HG02981 (cell line): ENCODE results near the gene MSI2.

Source experiments
- ATAC-seq: cut with Tn5 transposase; IDR thresholded peaks from one replicate; pipeline ENCODE4 v1.9.1; 2021; ENCODE audit warnings: mild to moderate bottlenecking, moderate library complexity; ENCODE audit not compliant: unreplicated experiment

The MSI2 gene

DNA sequence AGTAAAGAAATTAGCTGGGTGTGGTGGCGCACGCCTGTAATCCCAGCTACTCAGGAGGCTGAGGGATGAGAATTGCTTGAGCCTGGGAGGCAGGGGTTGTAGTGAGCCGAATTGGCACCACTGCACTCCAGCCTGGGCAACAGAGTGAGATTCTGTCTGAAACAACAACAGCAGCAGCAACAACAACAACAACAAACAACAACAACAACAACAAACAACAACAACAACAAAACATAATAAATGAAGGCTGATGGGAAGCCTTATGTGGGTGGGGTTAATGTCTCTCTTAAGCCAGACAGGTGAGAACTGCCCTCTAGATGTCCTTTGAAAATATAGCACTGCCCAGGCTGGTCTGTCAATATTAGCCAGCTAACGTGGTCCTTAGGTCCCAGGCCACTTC lies 107.3 kb downstream of the MSI2 start:
- no peak for ATAC-seq

DNA sequence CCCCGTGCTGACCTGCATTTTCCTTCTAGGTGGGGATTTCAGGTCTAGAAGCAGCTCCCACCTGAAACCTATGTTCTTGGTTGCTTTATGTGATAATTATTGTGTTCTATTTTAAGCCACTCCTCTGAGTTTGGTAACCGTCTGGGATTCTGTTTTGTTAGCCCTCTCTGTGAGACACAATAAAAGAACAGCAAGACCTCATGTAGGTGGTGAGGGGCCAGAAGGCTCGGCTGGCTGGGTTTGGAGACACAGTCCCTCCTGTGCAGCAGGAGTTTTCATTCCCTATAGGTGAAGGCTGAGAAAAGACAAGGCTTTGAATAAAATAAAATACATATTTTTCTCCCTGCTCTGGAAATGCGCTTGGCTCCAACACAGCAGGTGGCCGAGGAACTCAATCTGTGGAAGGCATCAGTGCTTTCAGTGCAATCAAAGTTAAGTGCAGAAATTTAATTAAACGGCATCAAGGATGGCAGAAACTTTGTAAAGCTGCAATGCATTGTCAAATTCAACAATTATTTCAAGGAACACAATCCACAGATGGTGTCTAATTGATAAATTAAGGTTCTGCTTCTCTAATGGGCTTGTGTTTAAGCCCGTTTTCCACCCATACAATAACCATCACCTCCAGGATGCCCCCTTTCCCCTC lies 107.8 kb downstream of the MSI2 start:
- ATAC-seq, result no peak

DNA sequence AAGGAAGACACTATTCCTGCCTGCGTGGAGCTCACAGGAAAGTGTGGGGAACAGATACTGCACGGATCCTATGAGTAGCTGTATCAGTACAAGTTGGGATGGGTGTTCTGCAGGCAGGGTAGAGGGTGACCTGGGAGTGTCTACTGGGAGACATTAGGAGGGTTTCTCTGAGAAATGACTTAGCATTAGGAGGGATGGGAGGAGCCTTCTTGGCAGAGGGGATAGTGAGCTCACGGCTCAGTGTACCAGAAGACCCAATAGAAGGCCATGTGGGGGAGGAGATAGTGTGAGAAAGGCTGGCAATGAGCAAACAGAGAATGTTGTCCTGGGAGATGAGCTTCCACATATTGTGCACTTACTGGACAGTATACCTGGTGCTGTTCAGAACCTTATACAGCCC lies 109.1 kb downstream of the MSI2 start:
- ATAC-seq, result no peak

DNA sequence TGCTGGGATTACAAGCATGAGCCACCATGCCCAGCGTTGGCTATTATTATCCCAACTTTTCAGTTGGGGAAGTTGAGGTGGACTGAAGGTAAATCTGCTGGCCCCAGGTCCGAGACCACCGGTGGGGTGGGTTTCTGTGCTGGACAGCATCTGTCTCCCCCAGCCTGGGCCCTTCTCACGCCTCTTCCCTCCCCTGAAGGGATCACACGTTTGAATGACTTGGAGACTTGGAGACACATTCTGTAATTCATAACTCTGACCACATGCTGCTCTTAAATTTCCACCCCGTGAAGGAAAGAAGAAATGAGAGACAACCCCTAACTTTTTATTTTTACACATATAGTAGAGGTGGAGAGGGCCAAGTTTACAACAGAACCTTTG lies 109.8 kb downstream of the MSI2 start:
- ATAC-seq, result no peak

DNA sequence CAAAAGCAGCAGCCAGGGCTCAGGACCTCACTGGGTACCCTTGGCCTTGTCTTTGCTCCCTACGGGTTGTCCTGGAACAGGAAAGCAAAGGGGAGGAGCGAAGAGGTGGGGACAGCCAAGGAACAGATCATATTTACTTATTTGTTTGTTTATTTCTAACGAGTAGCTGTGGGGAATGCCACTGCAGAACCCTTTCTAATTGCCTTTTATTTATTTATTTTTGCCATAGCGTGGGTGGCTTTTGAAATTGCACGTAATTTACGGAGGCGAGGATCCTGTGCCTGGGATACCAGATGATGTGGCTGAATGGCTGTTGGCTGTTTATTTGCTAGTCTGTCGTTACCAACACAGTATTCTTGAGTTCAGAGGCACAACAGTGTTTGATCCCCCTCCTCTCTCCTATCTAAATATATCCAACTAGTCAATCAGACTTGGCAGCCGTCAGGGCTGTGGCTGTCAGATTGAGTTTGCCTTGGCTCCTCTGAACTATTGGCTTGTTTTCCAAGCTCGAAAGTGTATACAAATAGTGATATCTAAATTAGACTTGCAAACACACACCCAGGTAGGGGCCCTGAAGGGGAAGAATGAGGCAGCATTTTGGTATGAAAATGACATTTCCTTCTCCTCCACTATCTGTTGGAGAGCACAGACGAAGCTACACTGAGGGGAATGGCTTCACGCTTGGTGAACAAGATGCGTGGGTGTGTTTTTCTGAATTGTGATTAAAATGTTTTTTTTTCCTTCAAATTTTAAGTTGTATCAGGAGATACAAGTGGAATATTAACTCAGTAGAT lies 110.4 kb downstream of the MSI2 start:
- no peak for ATAC-seq

DNA sequence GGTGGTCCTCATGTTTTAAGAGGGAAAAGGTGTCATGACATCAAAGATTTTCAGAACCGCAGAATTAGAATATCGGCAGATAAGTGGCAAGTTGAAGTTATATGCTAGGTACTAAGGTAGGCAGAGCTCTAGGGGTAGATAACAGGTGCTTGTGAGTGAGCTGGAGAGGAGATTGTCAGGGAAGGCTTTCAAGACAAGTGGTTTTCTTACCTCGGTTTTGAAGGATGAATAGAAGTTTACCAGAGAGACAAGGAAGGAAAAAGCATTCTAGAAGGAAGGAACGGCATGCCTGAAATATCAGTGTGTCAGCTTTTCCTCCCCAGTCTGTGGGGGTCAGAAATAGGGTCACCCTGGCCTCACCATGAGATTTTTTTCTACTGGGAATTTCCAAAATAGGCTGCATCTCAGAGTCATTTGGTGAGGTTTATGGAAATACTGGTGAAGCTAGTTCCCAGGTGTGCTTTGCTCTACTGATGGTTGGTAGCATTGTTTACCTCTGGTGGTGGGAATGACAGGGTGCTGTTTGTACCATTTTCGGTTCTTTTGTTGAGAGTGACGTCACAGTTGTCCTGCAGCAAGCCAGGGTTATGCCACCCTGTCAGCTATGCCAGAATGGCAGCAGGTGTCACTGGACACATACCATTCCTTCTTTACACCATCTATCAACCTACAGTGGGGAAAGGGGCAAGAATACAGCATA lies 112.5 kb downstream of the MSI2 start:
- no peak for ATAC-seq

DNA sequence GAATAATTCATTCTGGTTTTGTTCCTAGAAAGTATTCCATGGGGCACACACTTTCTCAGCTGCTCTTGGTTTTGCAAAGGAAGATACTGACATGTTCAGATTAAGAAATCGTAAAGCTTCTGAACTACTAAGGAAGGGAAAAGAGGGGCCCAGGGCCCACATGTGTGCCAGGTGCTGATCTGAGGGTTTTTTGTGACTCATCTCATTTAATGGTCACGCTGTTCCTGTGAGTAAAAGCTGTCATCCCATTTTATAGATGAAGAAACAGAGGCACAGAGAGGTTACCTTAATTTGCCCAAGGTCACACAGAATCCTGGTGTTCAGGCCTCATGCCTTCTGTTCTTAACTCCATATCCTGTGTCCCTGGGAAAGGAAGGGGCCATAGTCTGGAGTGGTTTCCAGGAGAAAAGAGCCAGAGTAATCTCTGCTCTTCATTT lies 113.2 kb downstream of the MSI2 start:
- peak; percentile 38 for ATAC-seq

DNA sequence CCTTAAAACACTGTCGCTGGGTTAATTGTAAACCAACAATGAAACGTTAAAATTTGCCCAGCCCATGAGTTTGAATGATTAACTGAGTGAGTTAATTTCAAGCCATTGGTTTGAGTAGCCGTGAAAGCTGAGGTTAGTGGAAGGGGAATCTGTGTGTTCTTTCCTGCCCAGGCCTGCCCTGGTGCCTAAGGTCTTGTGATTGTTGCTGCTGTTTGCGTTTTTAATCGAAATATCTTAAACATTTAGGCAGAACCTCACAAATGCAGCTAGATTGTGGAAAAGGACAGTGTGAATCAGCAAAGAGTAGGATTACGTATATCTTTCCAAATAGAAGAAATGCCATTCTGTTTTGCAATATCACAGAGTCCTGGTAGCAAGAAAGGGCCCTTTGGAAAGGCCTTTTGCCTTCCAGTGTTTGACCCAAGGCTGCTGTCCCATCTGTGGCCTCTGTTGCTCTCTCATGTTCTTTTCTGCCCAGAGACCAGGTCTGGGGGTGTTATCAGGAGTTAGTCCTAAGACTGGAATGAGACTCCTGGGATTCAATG lies 113.8 kb downstream of the MSI2 start:
- peak; percentile 49 for ATAC-seq

DNA sequence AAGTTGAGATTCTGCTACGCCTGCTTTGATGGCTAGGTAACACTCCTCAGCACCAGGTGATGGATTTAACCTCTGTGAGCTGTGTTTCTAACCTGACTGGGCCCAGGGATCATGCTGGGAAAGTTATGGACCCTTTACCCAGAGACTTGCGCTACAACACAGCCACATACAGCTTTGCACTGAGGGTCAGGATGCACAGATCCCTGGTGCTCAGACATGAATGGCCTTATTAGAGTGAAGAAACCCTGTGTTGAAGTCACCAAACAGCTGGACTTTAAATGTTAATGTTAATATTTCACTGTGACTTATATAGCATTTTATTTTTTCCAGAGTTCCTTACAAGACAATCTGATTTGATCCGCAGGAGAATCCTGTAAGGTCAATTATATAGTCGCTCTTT lies 114.3 kb downstream of the MSI2 start:
- ATAC-seq, result no peak

DNA sequence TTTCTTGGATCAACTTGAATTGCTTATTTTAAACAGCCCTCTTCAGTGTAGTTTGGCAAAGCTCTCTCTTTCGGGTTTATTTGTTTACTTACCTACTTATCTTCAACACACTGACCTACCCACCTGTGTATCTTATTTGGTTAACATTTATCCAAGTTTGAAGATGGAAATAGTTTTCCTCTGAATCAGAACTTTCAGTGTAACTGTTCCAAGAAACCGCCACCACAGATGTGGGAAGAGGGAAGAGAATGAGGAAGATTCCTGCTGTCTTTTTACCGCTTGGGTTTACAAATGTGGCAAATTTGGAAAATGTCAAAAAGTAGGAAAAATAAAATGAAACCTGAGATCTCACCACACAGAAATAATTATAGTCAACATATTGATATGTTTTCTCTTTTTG lies 115.8 kb downstream of the MSI2 start:
- no peak for ATAC-seq

DNA sequence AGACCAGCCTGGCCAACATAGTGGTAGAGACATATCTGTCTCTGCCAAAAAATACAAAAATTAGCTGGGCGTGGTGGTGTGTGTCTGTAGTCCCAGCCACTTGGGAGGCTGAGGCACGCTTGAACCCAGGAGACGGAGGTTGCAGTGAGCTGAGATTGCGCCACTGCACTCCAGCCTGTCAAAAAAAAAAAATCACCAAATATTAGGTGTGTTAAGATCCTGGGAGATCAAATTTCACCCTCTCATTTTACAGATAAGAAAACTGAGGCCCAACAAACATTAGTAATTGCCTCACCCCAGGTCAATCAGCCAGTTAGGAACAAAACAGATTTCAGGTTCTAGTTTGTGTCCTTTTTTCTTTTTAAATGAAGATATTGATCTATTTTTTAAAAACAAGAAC lies 116.7 kb downstream of the MSI2 start:
- ATAC-seq, result no peak

DNA sequence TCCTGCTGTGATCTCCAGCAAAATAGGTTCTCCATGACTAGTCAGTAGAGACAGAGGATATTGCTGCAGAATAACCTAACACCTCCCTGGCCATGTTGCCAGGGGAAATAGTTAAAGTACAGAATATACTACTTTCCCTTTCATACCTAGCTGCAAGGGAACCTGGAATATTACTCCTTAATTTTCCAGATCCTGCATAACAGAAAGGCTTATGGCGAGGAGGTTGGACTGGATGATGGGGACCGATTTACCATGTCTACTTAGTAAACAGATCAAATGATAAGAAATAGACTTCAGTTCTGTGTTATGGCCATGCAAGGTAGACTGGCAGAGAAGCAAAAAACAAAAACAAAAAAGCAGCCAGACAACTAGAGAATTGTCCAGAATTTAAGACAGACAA lies 117.4 kb downstream of the MSI2 start:
- ATAC-seq, result no peak

DNA sequence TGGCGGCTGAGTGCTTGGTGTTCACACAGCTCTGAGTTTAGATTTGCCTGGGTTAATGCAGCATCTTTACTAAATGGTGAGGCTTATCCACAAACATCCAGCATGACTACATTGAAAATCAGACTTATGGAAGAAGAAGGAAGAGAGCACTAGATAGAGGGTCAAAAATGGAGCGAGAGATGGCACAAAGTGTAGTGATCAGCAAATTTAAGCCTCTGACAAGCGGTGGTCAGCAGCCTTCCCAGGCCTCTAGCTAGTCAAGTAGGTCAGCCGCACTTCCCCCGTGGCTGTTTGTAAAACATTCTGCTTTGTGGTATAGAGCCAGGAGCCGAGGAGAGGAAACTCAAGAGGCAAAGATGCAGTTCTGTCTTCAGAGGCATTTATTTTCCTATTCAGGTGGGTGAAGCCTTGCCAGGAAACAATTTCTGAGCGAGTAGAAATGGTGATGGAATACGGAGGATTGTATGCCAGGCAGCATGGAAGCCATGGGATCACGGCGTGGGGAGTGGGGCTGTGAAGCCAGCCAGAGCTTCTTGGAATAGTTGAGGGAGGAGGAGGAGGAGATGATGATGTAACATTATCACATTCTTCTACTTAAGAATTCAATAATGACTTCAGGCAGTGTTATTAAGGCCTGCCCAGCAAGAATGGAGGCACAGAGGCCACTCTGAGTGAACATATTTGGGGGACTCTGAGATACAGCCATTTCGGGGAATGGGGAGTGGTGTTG lies 118.9 kb downstream of the MSI2 start:
- no peak for ATAC-seq

DNA sequence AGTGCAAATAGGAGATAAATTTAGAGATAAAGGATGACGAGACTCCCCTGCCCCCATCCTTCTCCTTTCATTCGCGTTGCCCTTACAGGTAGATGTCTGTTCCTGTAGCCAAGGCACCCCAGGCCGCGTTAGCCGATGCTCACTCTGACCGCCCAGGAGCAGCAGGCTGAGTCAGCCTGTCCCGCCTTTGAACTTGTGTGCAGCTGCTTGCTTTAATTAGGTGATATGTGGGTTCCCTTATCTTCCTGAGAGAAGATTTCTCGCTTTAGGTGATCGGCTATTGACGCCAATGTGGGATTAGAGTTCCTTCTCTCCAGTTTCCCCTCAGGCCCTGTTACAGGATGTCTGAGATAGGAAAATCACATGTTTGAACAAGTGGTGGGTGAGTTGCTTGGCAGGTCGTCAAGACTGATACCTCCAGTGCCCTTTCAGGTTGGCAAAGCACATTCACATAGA lies 119.5 kb downstream of the MSI2 start:
- no peak for ATAC-seq

DNA sequence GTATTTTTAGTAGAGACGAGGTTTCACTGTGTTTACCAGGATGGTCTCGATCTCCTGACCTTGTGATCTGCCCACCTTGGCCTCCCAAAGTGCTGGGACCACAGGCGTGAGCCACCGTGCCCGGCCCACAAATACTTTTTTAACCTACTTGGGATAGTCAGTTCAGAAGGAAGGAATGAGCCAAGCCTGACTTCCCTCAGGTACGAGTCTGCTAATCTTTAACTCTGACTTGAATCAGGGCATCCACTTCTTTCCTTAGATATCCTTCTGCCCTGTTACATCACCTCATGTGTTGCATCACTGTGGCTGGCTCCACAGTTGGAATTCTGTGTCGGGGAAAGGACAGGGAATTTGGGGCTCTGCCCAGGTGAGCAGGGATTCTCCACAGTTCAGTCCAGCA lies 120.8 kb downstream of the MSI2 start:
- no peak for ATAC-seq

DNA sequence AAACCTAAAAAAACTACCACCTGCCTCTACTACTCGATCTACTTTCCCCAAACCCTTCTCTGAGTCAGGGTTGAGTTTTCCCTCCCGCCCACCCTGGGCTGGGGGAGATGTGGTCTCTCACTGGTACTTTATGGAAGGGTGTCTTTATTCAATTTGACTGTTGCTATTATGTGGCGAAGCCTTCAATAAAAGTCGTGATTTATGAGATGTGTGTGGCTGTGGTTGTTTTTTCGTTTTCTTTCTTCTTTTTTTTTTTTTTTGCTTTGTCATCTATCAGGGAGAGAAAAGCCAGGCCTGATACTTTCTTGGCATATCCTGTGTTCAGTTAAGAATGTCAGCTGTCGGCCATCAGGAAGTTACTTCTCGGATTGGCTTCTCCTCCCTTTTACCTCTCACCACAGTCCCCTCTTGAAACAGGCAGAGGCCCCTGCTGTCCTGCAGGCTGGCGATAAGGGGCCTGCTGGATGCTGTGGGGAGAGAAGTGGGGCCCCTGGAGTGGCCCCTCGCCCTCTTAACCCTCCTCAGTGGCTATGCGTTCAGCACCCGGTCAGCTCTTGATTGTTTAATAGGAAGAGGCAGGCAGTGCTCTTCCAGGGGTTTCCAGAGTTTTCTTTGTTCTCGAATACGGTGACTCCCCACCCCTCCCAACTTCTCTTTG lies 123.0 kb downstream of the MSI2 start:
- no peak for ATAC-seq

DNA sequence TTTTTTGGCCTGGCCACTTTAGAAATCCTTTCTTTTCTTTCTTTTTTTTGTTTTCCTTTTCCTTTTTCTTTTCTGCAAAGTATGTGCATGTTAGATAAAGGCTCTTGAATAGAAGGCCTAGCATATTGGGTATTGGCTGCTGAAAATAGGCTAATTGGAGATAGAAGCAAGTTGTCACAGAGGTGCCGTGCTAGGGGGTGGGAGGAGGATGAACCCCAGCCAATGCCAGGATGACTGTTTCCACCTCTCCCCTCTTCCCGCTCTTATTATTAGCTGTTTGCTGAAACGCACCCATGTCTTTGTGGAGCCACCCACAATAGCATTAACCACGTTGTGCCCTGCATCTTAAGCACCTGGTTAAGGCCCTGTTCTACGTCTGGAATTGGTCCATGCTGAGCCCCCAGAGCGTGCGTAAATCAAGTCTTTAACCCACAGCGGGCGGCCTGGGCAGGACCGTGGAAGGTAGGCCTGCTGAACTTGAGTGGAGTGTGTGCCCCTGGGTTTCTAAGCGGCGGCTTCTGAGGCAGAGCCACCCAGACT lies 123.6 kb downstream of the MSI2 start:
- ATAC-seq, result no peak

DNA sequence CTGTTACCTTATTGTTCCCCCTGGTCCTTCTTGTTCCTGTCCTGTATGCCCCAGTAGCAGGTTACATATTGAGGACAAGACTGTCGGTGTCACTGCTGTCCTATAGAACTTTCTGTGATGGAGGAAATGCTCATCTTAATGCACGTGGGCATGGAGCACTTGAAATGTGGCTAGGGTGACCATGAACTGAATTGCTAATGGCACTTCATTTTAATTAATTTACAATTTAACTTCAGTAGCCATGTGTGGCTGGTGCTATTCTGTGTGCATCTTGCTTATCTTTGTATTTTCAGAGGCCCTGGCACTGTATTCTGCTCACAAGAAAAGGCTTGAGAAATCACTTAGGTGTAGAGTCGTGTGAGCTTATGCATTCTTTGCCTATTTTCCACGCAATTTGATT lies 125.2 kb downstream of the MSI2 start:
- ATAC-seq, result no peak

DNA sequence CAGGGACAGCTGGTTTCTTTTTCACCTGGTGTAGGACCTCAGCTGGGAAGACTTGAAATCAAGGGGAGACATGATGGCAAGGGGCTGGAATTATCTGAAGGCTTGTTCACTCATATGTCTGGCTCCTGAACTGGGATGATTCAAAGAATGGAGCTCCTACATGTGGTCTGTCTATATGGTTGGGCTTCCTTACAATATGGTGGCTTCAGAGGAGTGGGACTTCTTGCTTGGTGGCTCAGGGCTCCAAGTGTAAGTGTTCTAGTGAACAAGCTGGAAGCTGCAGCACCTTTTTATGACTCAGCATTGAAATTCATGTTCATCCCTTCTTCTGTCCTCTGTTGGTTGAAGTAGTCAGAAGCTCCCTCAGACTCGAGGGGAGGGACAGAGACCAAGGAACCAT lies 127.9 kb downstream of the MSI2 start:
- ATAC-seq, result no peak

DNA sequence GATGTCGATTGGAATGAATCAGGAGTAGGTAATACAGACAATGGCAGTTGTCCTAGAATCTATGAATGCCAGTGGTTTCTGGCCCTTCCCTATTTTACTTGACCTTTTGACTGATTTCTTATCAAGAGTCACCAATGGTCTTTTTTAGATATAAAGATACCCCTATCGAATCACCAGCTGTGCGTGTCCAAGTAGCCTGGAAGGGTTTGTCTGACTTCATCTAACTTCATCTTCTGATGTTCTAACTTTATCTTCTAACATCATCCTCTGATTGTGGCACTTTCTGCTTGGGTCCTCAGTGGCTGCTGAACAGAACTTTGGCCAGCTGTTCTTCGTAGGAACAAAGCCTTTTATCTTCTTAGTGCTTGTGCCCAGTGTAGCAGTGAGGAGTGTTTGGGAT lies 129.7 kb downstream of the MSI2 start:
- ATAC-seq, result no peak
